Measurements from ENCODE around the gene CDKN2C. TPM values are rescaled to one million over a fixed set of nuclear protein-coding genes. Genes with fewer than 3 reads are reported as not detected.

Gene CDKN2C
- total RNA-seq, 6 donors from 2014 or later = 2.1 to 12.7 (median 8.2) TPM

DNA sequence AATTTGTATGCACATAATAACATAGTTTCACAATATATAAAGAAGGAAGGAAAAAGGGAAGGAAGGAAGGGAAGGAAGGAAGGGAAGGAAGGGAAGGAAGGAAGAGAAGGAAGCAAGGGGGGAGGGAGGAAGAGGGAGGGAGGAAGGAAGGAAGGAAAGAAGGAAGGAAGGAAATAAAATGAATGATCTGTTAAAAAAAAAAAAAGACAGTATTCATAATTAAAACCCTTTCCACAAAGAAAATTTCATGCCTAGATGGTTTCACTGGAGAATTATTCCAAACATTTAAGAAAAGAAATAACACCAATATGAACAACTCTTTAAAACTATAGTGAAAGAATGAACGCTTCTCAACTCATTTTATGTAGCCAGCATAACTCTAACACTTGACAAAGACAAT, 44.8 kb downstream of the CDKN2C start:
- no peak overlapping the region for H3K4me3 ChIP-seq
- H3K27me3 ChIP-seq = no peaks in the 10 kb centered on the region
- H3K36me3 ChIP-seq = no peaks in the 10 kb centered on the region
- H3K4me1 ChIP-seq = no peaks in the 10 kb centered on the region
- DNase-seq = no peak
- ATAC-seq (ENCODE audit: low FRiP score in 2 of 2) = no peak
- TF ChIP-seq POLR2A (IDR thresholded peaks at IDR 0.05) = no peak
- no peak for TF ChIP-seq POLR2AphosphoS5 (IDR thresholded peaks at IDR 0.05)
- TF ChIP-seq, protein P1, sequence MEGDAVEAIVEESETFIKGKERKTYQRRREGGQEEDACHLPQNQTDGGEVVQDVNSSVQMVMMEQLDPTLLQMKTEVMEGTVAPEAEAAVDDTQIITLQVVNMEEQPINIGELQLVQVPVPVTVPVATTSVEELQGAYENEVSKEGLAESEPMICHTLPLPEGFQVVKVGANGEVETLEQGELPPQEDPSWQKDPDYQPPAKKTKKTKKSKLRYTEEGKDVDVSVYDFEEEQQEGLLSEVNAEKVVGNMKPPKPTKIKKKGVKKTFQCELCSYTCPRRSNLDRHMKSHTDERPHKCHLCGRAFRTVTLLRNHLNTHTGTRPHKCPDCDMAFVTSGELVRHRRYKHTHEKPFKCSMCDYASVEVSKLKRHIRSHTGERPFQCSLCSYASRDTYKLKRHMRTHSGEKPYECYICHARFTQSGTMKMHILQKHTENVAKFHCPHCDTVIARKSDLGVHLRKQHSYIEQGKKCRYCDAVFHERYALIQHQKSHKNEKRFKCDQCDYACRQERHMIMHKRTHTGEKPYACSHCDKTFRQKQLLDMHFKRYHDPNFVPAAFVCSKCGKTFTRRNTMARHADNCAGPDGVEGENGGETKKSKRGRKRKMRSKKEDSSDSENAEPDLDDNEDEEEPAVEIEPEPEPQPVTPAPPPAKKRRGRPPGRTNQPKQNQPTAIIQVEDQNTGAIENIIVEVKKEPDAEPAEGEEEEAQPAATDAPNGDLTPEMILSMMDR (IDR thresholded peaks at IDR 0.05) = no peak
- no peak for TF ChIP-seq EP300 (IDR thresholded peaks at IDR 0.05)
- H3K9me3 ChIP-seq = peaks cover 0 to 6% (median 0%) of the 10 kb centered on the region in 4 donors
- H3K27ac ChIP-seq = no peak overlapping the region
- WGBS, 2 donors = 92 to 95% methylated on average over 1 of the region's 1 CpG

- H3K9me3 ChIP-seq = no peaks in the 10 kb centered on the region
- H3K4me3 ChIP-seq = no peak overlapping the region
- H3K36me3 ChIP-seq = no peaks in the 10 kb centered on the region
- no peak overlapping the region for H3K27ac ChIP-seq
- no peaks in the 10 kb centered on the region for H3K4me1 ChIP-seq
- no peak for DNase-seq
- ATAC-seq (ENCODE audit: low FRiP score in 2 of 2) = no peak
- H3K27me3 ChIP-seq = no peaks in the 10 kb centered on the region
- no peak for TF ChIP-seq POLR2A (IDR thresholded peaks at IDR 0.05)
- no peak for TF ChIP-seq POLR2AphosphoS5 (IDR thresholded peaks at IDR 0.05)
- TF ChIP-seq, protein P1 (IDR thresholded peaks at IDR 0.05) = no peak
- no peak for TF ChIP-seq EP300 (IDR thresholded peaks at IDR 0.05)
Observed at GRCh38 chr1:51019811-51020210, 49.8 kb downstream of the CDKN2C start.

Other genes starting within 250 kb of the CDKN2C start
- 10 to 100 TPM; 30.2 to 52.3 (median 35.0) TPM for gene FAF1, start 10.0 kb upstream of the CDKN2C start, total RNA-seq
- gene C1orf185, start 132.0 kb downstream of the CDKN2C start, total RNA-seq = not detected

Measured in upper lobe of left lung (tissue), 6 donors.